Prostate gland (tissue), 2 donors: ENCODE results near the gene ZNF814. TPM values are rescaled to one million over a fixed set of nuclear protein-coding genes. Genes with fewer than 3 reads are reported as not detected.
"Not testable (repeated sequence)": the region's sequence is repeated elsewhere in the genome, so short reads cannot be mapped to it uniquely, and the experiment has no call there.

Experiments used
- DNase-seq: peaks from one replicate; pipeline ENCODE4 v3.0.0-alpha.2; 2019; ENCODE audit warnings: low spot score
- H3K27ac ChIP-seq, 2 donors: fragments of 200-600 bp; sonication (generic); 2 replicates each; pipeline ENCODE4 v1.5.1; 2017 to 2019
- H3K27me3 ChIP-seq: fragments of 200-600 bp; sonication (generic); replicated peaks from 2 replicates; pipeline ENCODE4 v1.5.1; 2019; ENCODE audit not compliant: insufficient read depth
- H3K36me3 ChIP-seq, 2 donors: fragments of 200-600 bp; sonication (generic); 1 replicate in 1 of 2; 2 replicates in 1 of 2; pipeline versions ENCODE4 v1.5.1 to v1.8.1; 2017 to 2019
- H3K4me1 ChIP-seq: fragments of 200-600 bp; sonication (generic); replicated peaks from 2 replicates; pipeline ENCODE4 v1.5.1; 2019
- H3K4me3 ChIP-seq, 2 donors: fragments of 200-600 bp; sonication (generic); 2 replicates each; pipeline ENCODE4 v1.5.1; 2017 to 2019
- H3K9me3 ChIP-seq: fragments of 200-600 bp; sonication (generic); 2 replicates; pipeline ENCODE4 v1.5.1; 2017
- POLR2A ChIP-seq: fragments of 450-650 bp; IDR thresholded peaks from one replicate; pipeline ENCODE4 v1.6.1; 2016; ENCODE audit warnings: antibody characterized with exemption, mild to moderate bottlenecking
- POLR2AphosphoS5 ChIP-seq: sonication (generic); formaldehyde crosslinking; IDR thresholded peaks from one replicate; pipeline ENCODE4 v1.6.1; 2017; ENCODE audit warnings: antibody characterized with exemption
- WGBS: methylation state at CpG from one replicate; pipeline ENCODE4 v1.1.5; 2018; 5-methylcytosine and 5-hydroxymethylcytosine counted together
- intact Hi-C: fragments of 100-400 bp; cut with DNase I; formaldehyde crosslinking; loops from one replicate; pipeline ENCODE4 v1.14.2; 2022
- total RNA-seq, 2 donors: library from RNA; depleted of rRNA; stranded (reverse); fragments of >200 nt; gene quantifications; one replicate each; pipeline ENCODE4 v1.1.0, GENCODE V29; 2016
- TF ChIP-seq, protein P1 (sequence below), 4 experiments: fragments of 200-600 bp in 2 of 4; fragments of 450-650 bp in 2 of 4; sonication (generic) in 2 of 4; IDR thresholded peaks; 1 replicate in 3 of 4; 2 replicates in 1 of 4; pipeline ENCODE4 v1.5.1; 2016 to 2019; ENCODE audit warnings: antibody characterized with exemption in 4 of 4, mild to moderate bottlenecking in 2 of 4, moderate library complexity in 2 of 4

The ZNF814 gene
- total RNA-seq, 2 donors from 2014 or later, result 12.2 to 31.0 TPM

DNA sequence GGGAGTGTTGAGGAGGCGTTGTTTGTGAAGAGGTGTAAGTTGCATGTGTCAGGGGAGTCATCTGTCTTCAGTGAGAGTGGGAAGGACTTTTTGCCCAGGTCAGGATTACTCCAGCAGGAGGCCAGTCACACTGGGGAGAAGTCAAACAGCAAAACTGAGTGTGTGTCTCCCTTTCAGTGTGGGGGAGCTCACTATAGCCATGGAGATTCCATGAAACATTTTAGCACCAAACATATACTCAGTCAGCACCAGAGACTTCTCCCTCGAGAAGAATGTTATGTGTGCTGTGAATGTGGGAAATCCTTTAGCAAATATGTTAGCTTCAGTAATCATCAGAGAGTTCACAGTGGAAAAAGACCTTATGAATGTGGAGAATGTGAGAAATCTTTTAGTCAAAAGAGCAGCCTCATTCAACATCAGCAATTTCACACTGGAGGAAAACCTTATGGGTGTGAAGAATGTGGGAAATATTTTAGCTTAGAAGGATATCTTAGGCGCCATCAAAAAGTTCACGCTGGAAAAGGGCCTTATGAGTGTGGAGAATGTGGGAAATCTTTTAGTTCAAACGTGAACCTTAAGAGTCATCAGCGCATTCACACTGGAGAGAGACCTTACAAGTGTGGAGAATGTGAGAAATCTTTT is 47.6 kb downstream of the ZNF814 start:
- DNase-seq, result no peak
- no peak for TF ChIP-seq POLR2AphosphoS5
- TF ChIP-seq, protein P1, sequence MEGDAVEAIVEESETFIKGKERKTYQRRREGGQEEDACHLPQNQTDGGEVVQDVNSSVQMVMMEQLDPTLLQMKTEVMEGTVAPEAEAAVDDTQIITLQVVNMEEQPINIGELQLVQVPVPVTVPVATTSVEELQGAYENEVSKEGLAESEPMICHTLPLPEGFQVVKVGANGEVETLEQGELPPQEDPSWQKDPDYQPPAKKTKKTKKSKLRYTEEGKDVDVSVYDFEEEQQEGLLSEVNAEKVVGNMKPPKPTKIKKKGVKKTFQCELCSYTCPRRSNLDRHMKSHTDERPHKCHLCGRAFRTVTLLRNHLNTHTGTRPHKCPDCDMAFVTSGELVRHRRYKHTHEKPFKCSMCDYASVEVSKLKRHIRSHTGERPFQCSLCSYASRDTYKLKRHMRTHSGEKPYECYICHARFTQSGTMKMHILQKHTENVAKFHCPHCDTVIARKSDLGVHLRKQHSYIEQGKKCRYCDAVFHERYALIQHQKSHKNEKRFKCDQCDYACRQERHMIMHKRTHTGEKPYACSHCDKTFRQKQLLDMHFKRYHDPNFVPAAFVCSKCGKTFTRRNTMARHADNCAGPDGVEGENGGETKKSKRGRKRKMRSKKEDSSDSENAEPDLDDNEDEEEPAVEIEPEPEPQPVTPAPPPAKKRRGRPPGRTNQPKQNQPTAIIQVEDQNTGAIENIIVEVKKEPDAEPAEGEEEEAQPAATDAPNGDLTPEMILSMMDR (IDR thresholded peaks at IDR 0.05), result no peak
- no peak for TF ChIP-seq POLR2A

DNA sequence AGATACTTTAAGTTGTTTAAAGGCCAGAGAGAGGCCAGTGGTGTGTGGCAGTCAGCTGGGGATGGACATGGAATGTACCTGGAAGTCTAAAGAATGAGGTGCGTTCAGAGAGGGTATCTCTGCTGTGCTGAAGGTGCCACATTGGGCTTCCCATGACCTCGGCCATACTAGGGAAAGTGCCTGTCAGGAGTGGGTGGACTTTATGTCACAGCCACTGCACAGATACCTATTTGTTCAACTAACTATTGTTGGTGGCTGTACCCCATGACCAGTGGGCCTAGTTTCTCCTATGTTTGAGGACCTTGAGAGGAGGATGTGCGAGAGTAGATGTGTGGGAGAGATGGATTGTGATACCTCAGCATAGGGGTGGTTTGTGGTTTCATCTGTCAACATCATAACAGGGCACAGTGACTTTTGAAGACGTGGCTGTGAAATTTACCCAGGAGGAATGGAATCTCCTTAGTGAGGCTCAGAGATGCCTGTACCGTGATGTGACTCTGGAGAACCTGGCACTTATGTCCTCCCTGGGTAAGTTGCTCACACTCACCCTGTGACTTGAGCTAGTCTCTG is 50.1 kb downstream of the ZNF814 start:
- H3K9me3 ChIP-seq, H3K4me3 ChIP-seq, H3K36me3 ChIP-seq, H3K4me1 ChIP-seq, H3K27me3 ChIP-seq, DNase-seq, H3K27ac ChIP-seq, intact Hi-C loops: not testable (repeated sequence)
- WGBS, result 80% methylated on average over 5 of the region's 5 CpGs

More for the DNA sequence above, 47.6 kb downstream of the ZNF814 start:
- no peaks in the 10 kb centered on the region for H3K4me1 ChIP-seq
- no peak overlapping the region for H3K27ac ChIP-seq
- no peaks in the 10 kb centered on the region for H3K9me3 ChIP-seq
- intact Hi-C loops, result no loop called here
- 77% methylated on average over 6 of the region's 6 CpGs for WGBS
- H3K27me3 ChIP-seq, result no peaks in the 10 kb centered on the region
- H3K36me3 ChIP-seq, result no peaks in the 10 kb centered on the region
- H3K4me3 ChIP-seq, result no peak overlapping the region

DNA sequence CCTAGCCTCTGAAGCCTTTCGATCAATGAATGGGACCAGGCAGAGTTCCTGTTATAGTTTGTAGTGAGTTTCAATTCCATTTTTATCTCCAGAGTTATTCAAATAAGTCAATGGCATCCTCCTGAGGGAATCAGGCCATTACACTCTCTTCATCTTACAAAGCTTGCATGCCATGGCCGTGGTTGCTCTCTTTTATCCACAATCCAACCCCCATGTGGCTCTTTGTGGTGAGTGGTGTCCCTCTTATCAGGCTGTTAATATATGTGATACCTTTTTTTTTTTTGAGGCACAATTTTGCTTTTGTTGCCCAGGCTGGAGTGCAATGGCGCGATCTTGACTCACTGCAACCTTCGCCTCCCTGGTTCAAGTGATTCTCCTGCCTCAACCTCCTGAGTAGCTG is 51.8 kb downstream of the ZNF814 start:
- not testable (repeated sequence) for H3K36me3 ChIP-seq, DNase-seq
- 89% methylated on average over 5 of the region's 5 CpGs for WGBS

DNA sequence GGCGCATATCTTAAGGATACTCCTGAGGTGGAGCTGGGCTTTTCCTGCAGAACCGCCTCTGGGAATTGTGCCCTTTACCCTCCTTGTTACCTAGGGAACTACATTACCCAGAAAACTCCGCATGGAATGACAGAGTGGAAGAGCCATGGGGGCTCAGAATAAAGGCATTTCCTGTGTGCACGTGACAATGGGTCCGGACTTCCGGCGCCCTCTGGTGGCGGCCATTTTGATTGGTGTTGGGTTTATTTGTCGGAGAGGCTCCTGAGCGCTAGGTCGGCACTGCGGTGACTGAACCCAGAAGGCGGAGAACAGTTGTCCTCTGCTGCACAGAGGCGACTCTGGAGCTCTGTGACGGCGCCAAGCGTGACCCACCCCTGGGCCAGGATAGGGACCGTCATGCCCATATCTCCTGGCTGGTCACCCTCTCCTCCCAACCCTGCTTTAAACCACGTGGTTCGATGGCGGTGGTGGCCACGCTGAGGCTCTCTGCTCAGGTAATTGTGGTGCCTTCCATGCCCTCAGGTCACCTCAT is 58.7 kb downstream of the ZNF814 start, which contains the start of gene ZNF587B:
Gene ZNF587B, plus strand, starts transcription at position 229 of the 532 bp plus-strand sequence. Its CDS starts 230 bp downstream, at position 459.
- H3K4me1 ChIP-seq, result peaks cover 8% of the 10 kb centered on the region
- H3K36me3 ChIP-seq, result no peaks in the 10 kb centered on the region
- H3K27me3 ChIP-seq, result no peaks in the 10 kb centered on the region
- intact Hi-C loops, result no loop called here
- 27% methylated on average over 22 of the region's 22 CpGs for WGBS
- H3K9me3 ChIP-seq, result no peaks in the 10 kb centered on the region
- peak within 1 kb of the TSS; percentile 12 to 26 for H3K4me3 ChIP-seq
- DNase-seq, result peak; percentile 35
- TF ChIP-seq POLR2A (no peak), POLR2AphosphoS5 (peak; percentile 42)
- TF ChIP-seq, protein P1 (IDR thresholded peaks at IDR 0.05), result peak in 3 of 4 experiments; percentile 32 to 51 (median 45)
- peak within 1 kb of the TSS in 1 of 2 donors; percentile 68 for H3K27ac ChIP-seq

More for the DNA sequence above, 51.8 kb downstream of the ZNF814 start:
- intact Hi-C loops, H3K4me3 ChIP-seq, H3K27ac ChIP-seq, H3K4me1 ChIP-seq, H3K9me3 ChIP-seq, H3K27me3 ChIP-seq: not testable (repeated sequence)

DNA sequence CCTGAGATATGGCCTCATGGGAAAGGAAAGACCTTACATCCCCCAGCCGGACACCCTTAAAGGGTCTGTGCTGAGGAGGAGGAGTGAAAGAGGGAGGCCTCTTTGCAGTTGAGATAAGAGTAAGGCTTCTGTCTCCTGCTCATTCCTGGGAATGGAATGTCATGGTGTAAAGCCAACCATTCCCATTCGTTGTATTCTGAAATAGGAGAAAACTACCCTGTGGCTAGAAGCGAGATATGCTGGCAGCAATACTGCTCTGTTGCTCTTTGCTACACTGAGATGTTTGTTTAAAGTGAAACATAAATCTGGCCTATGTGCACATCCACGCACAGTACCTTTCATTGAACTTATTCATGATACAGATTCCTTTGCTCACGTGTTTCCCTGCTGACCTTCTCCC is 59.5 kb downstream of the ZNF814 start:
- Histone ChIP-seq H3K27ac (peak overlapping the region in 1 of 2 donors; percentile 68), H3K9me3 (no peaks in the 10 kb centered on the region), H3K36me3 (no peaks in the 10 kb centered on the region), H3K27me3 (no peaks in the 10 kb centered on the region), H3K4me3 (no peak overlapping the region), H3K4me1 (peaks cover 8% of the 10 kb centered on the region)
- intact Hi-C loops, result no loop called here
- DNase-seq, result no peak
- TF ChIP-seq POLR2A (no peak), POLR2AphosphoS5 (no peak)
- TF ChIP-seq, protein P1 (IDR thresholded peaks at IDR 0.05), result no peak
- WGBS, result 62% methylated on average over 5 of the region's 5 CpGs

DNA sequence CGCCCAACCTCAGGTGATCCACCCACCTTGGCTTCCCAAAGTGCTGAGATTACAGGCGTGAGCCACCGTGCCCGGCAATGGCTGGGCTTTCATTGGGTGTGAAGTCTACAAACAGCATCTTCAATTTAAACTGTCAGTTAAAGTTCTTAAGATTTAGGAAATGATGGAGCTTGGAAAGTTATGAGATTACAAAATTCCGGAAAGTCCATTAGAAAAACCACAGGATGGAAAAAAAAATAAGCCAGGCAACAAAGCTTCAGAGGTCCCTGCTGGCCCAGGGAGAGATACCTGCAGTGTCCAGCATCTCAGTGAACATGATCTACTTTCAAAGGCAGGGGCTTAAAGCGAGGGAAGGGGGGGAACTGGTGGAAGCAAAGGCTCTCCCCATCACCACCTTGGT is 63.3 kb downstream of the ZNF814 start:
- H3K4me3 ChIP-seq, result no peak overlapping the region
- 92% methylated on average over 6 of the region's 6 CpGs for WGBS

DNA sequence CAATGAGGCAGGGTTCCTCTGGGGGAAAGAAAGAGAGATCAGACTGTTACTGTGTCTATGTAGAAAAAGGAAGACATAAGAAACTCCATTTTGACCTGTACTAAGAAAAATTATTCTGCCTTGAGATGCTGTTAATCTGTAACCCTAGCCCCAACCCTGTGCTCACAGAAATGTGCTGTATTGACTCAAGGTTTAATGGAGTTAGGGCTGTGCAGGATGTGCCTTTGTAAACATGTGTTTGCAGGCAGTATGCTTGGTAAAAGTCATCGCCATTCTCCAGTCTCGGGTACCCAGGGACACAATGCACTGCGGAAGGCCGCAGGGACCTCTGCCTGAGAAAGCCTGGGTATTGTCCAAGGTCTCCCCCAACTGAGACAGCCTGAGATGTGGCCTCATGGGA is 65.2 kb downstream of the ZNF814 start:
- H3K4me1 ChIP-seq, H3K27me3 ChIP-seq, H3K36me3 ChIP-seq, intact Hi-C loops, H3K9me3 ChIP-seq, H3K4me3 ChIP-seq: not testable (repeated sequence)
- peak; percentile 21 for DNase-seq
- WGBS, result 53% methylated on average over 4 of the region's 4 CpGs
- H3K27ac ChIP-seq, result peak overlapping the region; percentile 22 to 48

More for the DNA sequence above, 63.3 kb downstream of the ZNF814 start:
- intact Hi-C loops, result no loop called here
- no peak overlapping the region for H3K27ac ChIP-seq
- no peaks in the 10 kb centered on the region for H3K9me3 ChIP-seq
- no peaks in the 10 kb centered on the region for H3K36me3 ChIP-seq
- peaks cover 8% of the 10 kb centered on the region for H3K4me1 ChIP-seq
- no peak for DNase-seq
- H3K27me3 ChIP-seq, result no peaks in the 10 kb centered on the region
- TF ChIP-seq POLR2AphosphoS5 (no peak), POLR2A (no peak)
- TF ChIP-seq, protein P1 (IDR thresholded peaks at IDR 0.05), result no peak

DNA sequence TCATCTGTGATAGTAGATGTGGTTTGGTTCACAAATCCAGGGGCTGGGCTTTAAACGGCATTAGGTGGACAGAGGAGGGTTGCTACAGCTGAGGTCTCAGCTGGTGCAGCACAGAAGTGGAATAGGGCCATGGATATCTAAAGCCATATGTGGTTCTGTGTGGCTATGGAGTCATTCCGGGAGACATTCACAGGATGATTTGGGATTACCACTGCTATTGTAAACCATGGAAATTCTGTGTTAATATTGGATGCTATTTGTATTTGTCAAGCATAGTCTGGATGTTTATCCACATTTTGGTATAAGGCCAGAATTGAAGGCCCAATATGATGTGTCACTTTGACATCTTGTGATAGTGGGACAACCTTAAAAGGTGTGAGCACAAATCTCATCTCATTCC is 65.7 kb downstream of the ZNF814 start:
- H3K27me3 ChIP-seq, DNase-seq, H3K4me3 ChIP-seq, H3K4me1 ChIP-seq, H3K9me3 ChIP-seq, intact Hi-C loops, H3K36me3 ChIP-seq: not testable (repeated sequence)
- H3K27ac ChIP-seq, result peak overlapping the region in 1 of 2 donors; percentile 48
- WGBS, result 77% methylated on average over 2 of the region's 2 CpGs
